HG02759 (cell line): ENCODE results near the gene OPTC.
"Not testable (repeated sequence)": the region's sequence is repeated elsewhere in the genome, so short reads cannot be mapped to it uniquely, and the experiment has no call there.

ENCODE experiments used
- ATAC-seq: cut with Tn5 transposase; IDR thresholded peaks from one replicate; pipeline ENCODE4 v1.9.1; 2021; ENCODE audit warnings: mild to moderate bottlenecking, moderate library complexity; ENCODE audit not compliant: unreplicated experiment

Gene OPTC

GRCh38 chr1:203493901-203494300 is at the start of gene OPTC:
Gene OPTC, plus strand, starts transcription at chr1:203494153. Its CDS starts 1,853 bp downstream, at chr1:203496006.
- no peak for ATAC-seq

GRCh38 chr1:203444171-203444576 is 49.8 kb upstream of the OPTC start:
- ATAC-seq, result no peak

- ATAC-seq, result no peak
Measured at GRCh38 chr1:203447151-203447550, 46.8 kb upstream of the OPTC start.

GRCh38 chr1:203447598-203447997 is 46.4 kb upstream of the OPTC start:
- not testable (repeated sequence) for ATAC-seq

- ATAC-seq, result no peak
Measured at GRCh38 chr1:203448521-203449061, 45.4 kb upstream of the OPTC start.

- ATAC-seq, result no peak
Measured at GRCh38 chr1:203450001-203450400, 44.0 kb upstream of the OPTC start.

- ATAC-seq, result no peak
Measured at GRCh38 chr1:203450479-203451149, 43.3 kb upstream of the OPTC start.

- no peak for ATAC-seq
Measured at GRCh38 chr1:203451836-203452784, 41.8 kb upstream of the OPTC start.

- ATAC-seq, result no peak
Measured at GRCh38 chr1:203453016-203453415, 40.9 kb upstream of the OPTC start.

- ATAC-seq, result no peak
Measured at GRCh38 chr1:203453616-203454015, 40.3 kb upstream of the OPTC start.

GRCh38 chr1:203454986-203455471 is 38.9 kb upstream of the OPTC start:
- no peak for ATAC-seq

GRCh38 chr1:203455706-203456105 is 38.2 kb upstream of the OPTC start:
- no peak for ATAC-seq

GRCh38 chr1:203456577-203456976 is 37.4 kb upstream of the OPTC start:
- no peak for ATAC-seq

GRCh38 chr1:203458078-203458477 is 35.9 kb upstream of the OPTC start:
- no peak for ATAC-seq

- no peak for ATAC-seq
Measured at GRCh38 chr1:203459671-203460201, 34.2 kb upstream of the OPTC start.

GRCh38 chr1:203461717-203462116 is 32.2 kb upstream of the OPTC start:
- ATAC-seq, result no peak

GRCh38 chr1:203462143-203462542 is 31.8 kb upstream of the OPTC start:
- ATAC-seq, result no peak

GRCh38 chr1:203462878-203463277 is 31.1 kb upstream of the OPTC start:
- ATAC-seq, result no peak

- ATAC-seq, result no peak
Measured at GRCh38 chr1:203463469-203464062, 30.4 kb upstream of the OPTC start.

- no peak for ATAC-seq
Measured at GRCh38 chr1:203464226-203464625, 29.7 kb upstream of the OPTC start.

- ATAC-seq, result no peak
Measured at GRCh38 chr1:203464743-203465142, 29.2 kb upstream of the OPTC start.
